Measurements from ENCODE around the gene SORBS1. TPM values are rescaled to one million over a fixed set of nuclear protein-coding genes. Genes with fewer than 3 reads are reported as not detected.
"Not testable (repeated sequence)": the region's sequence is repeated elsewhere in the genome, so short reads cannot be mapped to it uniquely, and the experiment has no call there.

Gene SORBS1
- total RNA-seq, 1 experiment from 2014 or later: 2.7 TPM

DNA sequence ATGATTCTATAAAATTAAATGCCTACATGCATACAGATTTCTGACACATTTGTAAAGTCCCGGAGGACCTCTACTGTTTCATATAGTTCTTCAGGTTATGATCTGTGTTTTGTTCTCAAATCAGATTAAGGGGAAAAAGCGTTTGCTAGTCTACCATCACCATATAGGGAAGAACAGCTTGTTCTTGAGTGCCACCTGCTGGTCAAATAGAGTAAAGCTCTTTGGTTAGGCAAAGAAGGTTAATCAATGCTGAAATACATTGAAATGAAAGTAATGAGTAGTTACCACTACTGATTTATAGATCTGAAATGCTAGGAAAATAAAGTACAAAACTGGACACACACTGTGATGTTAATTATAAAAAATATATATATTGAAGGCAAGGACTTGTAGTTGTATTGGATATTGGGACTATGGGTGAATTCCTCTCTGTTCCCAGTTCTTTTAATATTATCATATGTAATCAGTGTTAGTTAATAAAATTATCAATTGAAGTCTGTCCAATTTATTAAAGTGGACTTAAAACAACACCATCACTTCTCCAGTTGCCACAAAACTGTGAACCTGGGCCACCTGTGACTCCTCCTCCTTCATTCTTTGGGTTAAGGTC, 197.8 kb downstream of the SORBS1 start:
- DNase-seq (ENCODE audit: low read depth): peak; percentile 45
- in situ Hi-C loops (cut with HindIII; ENCODE audit: low pct_unique_long_range_greater_than_20kb, low sequenced_read_pairs): loop anchor here (25.0 kb wide), 1 partner anchor 126 kb away; no protein-coding TSS in a partner anchor

GRCh38 chr10:95360122-95360714, 201.0 kb downstream of the SORBS1 start:
- peak; percentile 45 for DNase-seq (ENCODE audit: low read depth)
- in situ Hi-C loops (cut with HindIII; ENCODE audit: low pct_unique_long_range_greater_than_20kb, low sequenced_read_pairs): loop anchor here (25.0 kb wide), 1 partner anchor 123 kb away; no protein-coding TSS in a partner anchor

DNA sequence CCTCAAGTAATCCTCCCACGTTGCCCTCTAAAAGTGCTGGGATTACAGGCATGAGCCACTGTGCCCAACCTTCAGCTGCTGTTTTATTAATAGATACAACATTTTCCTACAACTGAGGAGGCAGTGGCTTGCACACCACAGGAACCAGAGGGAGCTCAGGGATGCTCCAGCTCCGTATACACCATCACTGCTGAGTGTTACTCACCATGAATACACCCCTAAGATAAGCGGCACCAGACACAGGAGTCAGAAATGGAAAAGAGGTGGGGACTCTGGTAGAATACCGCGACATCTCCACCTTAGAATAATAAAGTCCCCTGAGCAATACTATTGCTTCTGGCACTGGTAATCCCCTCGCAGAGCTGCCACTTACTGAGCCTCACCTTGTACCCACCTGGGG, 201.7 kb downstream of the SORBS1 start:
- DNase-seq (ENCODE audit: low read depth): no peak
- in situ Hi-C loops (cut with HindIII; ENCODE audit: low pct_unique_long_range_greater_than_20kb, low sequenced_read_pairs): loop anchor here (25.0 kb wide), 1 partner anchor 122 kb away; no protein-coding TSS in a partner anchor

DNA sequence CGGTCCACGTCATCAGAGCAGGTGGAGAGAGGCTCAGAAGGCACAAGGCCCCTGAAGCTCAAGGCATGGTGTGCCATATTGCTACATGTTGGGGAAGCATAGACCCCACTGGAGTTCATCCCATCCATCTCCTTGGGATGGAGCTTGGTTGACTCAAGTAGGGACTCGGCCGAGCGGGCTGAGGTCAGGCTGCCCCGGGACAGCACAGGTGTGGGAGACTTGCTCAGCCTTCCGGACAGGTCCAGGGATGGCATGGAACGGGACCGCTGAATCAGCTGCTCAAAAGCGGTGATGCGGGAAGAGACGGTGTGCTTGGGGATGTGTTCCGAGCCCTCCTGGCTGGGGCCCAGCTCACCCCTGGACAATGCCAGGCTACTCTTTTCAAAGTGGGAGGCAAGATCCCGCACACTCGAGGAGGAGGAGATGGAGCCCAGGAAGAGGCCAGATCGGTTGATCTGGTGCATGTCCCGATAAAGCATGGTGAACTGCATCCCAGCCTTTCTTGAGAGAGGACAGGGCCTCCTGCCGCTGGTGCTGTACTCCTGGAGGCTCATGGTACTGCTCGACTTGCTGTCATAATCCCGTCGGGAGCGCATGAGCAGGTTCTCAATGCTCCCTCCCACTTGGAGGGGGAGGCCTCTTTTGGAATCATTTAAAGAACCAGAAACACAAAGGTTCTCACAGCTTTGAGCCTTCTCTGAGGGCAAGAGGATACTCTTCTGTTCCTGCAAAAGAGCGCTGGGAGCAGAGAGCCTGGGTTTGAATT, 204.8 kb downstream of the SORBS1 start:
- in situ Hi-C loops (cut with HindIII; ENCODE audit: low pct_unique_long_range_greater_than_20kb, low sequenced_read_pairs): loop anchor here (25.0 kb wide), 1 partner anchor 119 kb away; no protein-coding TSS in a partner anchor
- no peak for DNase-seq (ENCODE audit: low read depth)

DNA sequence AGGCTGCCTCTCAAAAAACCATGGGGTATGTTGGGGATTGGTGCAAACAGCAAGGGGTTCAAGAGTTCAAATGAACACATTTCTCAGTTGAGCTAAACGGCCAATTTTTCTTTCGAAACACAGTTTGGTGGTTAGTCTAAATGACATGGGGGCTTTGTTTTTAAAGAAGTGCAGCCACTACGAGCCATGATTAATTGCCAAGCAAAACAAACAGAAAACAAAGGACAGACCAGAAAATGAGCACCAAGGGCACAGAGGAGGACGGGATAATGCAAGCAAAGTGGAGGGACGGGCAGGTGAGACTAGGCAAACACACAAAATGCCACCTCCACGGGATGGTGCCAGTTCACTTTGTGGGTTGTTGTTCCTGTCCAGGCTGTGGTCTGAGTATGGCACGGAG, 205.9 kb downstream of the SORBS1 start:
- DNase-seq (ENCODE audit: low read depth): no peak
- in situ Hi-C loops (cut with HindIII; ENCODE audit: low pct_unique_long_range_greater_than_20kb, low sequenced_read_pairs): loop anchor here (25.0 kb wide), 1 partner anchor 118 kb away; no protein-coding TSS in a partner anchor

- in situ Hi-C loops (cut with HindIII; ENCODE audit: low pct_unique_long_range_greater_than_20kb, low sequenced_read_pairs): loop anchor here (25.0 kb wide), 1 partner anchor 117 kb away; no protein-coding TSS in a partner anchor
- DNase-seq (ENCODE audit: low read depth): no peak
Measured at GRCh38 chr10:95354110-95354509, 207.1 kb downstream of the SORBS1 start.

GRCh38 chr10:95353123-95353522, 208.0 kb downstream of the SORBS1 start:
- DNase-seq (ENCODE audit: low read depth): no peak
- in situ Hi-C loops (cut with HindIII; ENCODE audit: low pct_unique_long_range_greater_than_20kb, low sequenced_read_pairs): loop anchor here (25.0 kb wide), 1 partner anchor 116 kb away; no protein-coding TSS in a partner anchor

- in situ Hi-C loops (cut with HindIII; ENCODE audit: low pct_unique_long_range_greater_than_20kb, low sequenced_read_pairs): loop anchor here (25.0 kb wide), 1 partner anchor 115 kb away; no protein-coding TSS in a partner anchor
- DNase-seq (ENCODE audit: low read depth): no peak
Measured at GRCh38 chr10:95352684-95353083, 208.5 kb downstream of the SORBS1 start.

GRCh38 chr10:95350830-95351228, 210.3 kb downstream of the SORBS1 start:
- in situ Hi-C loops (cut with HindIII; ENCODE audit: low pct_unique_long_range_greater_than_20kb, low sequenced_read_pairs): loop anchor here (25.0 kb wide), 1 partner anchor 114 kb away; no protein-coding TSS in a partner anchor
- no peak for DNase-seq (ENCODE audit: low read depth)

GRCh38 chr10:95350219-95350829, 210.8 kb downstream of the SORBS1 start:
- DNase-seq (ENCODE audit: low read depth): no peak

GRCh38 chr10:95347402-95347766, 213.8 kb downstream of the SORBS1 start:
- in situ Hi-C loops (cut with HindIII; ENCODE audit: low pct_unique_long_range_greater_than_20kb, low sequenced_read_pairs); DNase-seq (ENCODE audit: low read depth): not testable (repeated sequence)

More at GRCh38 chr10:95350219-95350829, 210.8 kb downstream of the SORBS1 start:
- in situ Hi-C loops (cut with HindIII; ENCODE audit: low pct_unique_long_range_greater_than_20kb, low sequenced_read_pairs): loop anchor here (25.0 kb wide), 1 partner anchor 113 kb away; no protein-coding TSS in a partner anchor

DNA sequence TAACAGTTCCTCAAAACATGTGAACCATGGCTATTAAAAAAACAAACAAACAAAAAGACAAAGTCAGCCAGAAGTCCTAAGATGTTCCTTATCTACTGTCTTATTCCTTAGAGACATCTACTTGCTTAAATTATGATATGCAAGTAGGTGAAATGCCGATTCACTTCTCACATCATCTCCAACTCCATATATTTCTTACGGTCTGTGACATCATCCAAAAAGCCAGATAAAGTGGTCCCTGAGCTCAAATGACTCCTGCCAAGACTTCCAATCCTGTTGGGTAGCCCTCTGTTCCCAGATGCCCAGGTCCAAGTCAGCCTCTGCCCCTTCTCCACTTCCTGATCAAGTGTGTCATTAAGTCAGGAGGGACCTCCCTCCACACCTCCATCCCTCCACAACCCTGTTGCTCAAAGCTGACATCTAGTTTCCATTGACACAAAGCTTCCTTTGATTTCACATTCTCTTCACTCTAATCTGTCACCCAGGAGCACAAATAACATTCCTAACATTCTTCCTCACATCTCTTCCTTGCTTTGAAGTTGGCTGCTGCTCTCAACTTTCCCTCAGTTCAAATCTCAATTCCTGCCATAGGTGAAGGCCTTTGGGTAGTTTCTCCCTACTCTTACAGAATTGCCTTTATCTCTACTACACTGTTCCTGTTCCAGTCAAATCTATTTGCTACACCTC, 214.3 kb downstream of the SORBS1 start:
- in situ Hi-C loops (cut with HindIII; ENCODE audit: low pct_unique_long_range_greater_than_20kb, low sequenced_read_pairs): no loop called here
- peak; percentile 52 for DNase-seq (ENCODE audit: low read depth)

- in situ Hi-C loops (cut with HindIII; ENCODE audit: low pct_unique_long_range_greater_than_20kb, low sequenced_read_pairs): no loop called here
- no peak for DNase-seq (ENCODE audit: low read depth)
Measured at GRCh38 chr10:95343573-95343972, 217.6 kb downstream of the SORBS1 start.

DNA sequence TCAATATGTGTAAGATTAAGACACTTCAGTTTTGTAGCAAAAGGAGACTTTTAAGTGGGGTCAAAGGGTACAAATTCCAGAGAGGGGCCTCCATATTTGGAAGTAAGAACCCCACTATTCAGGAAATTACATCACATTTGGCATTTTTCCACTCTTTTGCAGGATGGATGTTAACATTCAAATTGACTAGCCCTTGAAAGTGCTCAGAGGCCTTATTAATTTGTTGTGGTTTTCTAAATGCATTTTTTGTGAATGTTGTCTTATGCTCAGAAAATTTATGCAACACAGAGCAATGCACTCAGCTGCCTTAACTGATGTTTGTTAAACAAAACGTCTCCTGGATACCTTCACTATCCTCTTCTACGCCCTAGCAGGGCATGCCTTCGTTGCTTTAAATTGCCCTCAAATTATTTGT, 219.4 kb downstream of the SORBS1 start:
- in situ Hi-C loops (cut with HindIII; ENCODE audit: low pct_unique_long_range_greater_than_20kb, low sequenced_read_pairs): no loop called here
- no peak for DNase-seq (ENCODE audit: low read depth)

- in situ Hi-C loops (cut with HindIII; ENCODE audit: low pct_unique_long_range_greater_than_20kb, low sequenced_read_pairs): no loop called here
Measured at GRCh38 chr10:95339863-95340262, 221.3 kb downstream of the SORBS1 start.

DNA sequence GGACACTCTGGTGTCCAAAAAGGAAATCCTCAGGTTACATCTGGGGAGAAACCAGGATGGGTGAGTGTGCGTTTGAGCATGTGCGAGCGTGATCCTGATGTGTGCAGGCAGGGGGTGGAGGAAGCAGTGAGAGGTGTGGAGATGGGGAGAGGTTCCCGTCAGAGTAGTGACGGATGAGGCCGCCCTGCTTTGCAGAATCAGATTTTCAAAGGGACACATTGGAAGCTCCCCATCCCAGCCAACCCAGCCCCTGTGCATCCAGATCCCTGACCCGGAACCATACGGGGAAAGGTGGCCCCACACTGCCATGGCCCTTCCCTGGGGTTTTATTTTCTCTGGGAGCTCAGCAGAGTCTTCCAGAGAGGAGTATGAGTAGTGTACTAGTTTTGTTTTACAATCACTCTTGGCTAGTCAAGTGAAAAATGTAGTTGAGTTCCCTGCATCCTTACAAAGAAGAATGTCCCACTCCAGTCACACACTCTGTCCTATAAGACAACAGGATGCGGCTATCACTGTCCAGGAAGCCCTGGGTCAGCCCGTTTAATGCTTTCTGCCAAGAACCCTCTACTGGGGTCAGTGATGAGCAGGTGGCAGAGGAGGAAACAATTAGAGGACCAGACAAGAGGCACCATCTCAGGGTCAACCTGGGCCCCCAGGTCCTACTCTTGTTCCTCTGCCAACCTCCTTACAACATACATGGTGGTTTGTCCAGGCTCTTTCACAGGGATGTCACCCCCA, 223.6 kb downstream of the SORBS1 start:
- in situ Hi-C loops (cut with HindIII; ENCODE audit: low pct_unique_long_range_greater_than_20kb, low sequenced_read_pairs): no loop called here
- peak; percentile 23 for DNase-seq (ENCODE audit: low read depth)

More at GRCh38 chr10:95339863-95340262, 221.3 kb downstream of the SORBS1 start:
- no peak for DNase-seq (ENCODE audit: low read depth)

GRCh38 chr10:95336702-95337101, 224.5 kb downstream of the SORBS1 start:
- no peak for DNase-seq (ENCODE audit: low read depth)
- in situ Hi-C loops (cut with HindIII; ENCODE audit: low pct_unique_long_range_greater_than_20kb, low sequenced_read_pairs): no loop called here
